ENCODE data around the gene ITGA5. TPM values are rescaled to one million over a fixed set of nuclear protein-coding genes. Genes with fewer than 3 reads are reported as not detected.

ITGA5 gene
- total and polyA plus RNA-seq, 12 donors: 15.7 to 141 (median 72.2) TPM

- H3K4me3 ChIP-seq: no peak overlapping the region
- intact Hi-C loops (cut with DNase I): no loop called here
- WGBS, 4 donors: 69 to 85% (median 80%) methylated on average over 2 of the region's 2 CpGs
These were observed 1.7 kb upstream of the ITGA5 start for GRCh38 chr12:54420766-54421144.

GRCh38 chr12:54418441-54419087, 502 bp downstream of the ITGA5 start:
- TF ChIP-seq CTCF (IDR thresholded peaks at IDR 0.05) (no peak), POLR2A (IDR thresholded peaks at IDR 0.05) (no peak)
- intact Hi-C loops (cut with DNase I): no loop called here
- Histone ChIP-seq H3K27ac (peak overlapping the region; percentile 75 to 88 (median 86)), H3K9me3 (replicated peaks in 1 of 3) (no peaks in the 10 kb centered on the region), H3K36me3 (replicated peaks in 1 of 2) (no peaks in the 10 kb centered on the region), H3K4me1 (replicated peaks in 1 of 2) (peaks cover 63 to 69% of the 10 kb centered on the region in 2 donors), H3K4me3 (peak overlapping the region; percentile 78 to 97 (median 88)), H3K27me3 (no peaks in the 10 kb centered on the region)
- DNase-seq: no peak
- WGBS, 4 donors: 0 to 4% (median 1%) methylated on average over 29 to 35 of the region's 35 CpGs

More at GRCh38 chr12:54420766-54421144, 1.7 kb upstream of the ITGA5 start:
- TF ChIP-seq POLR2A (IDR thresholded peaks at IDR 0.05): no peak
- no peak for TF ChIP-seq CTCF (IDR thresholded peaks at IDR 0.05)
- no peaks in the 10 kb centered on the region for H3K9me3 ChIP-seq (replicated peaks in 1 of 3)
- H3K36me3 ChIP-seq (replicated peaks in 1 of 2): no peaks in the 10 kb centered on the region
- peaks cover 44 to 47% of the 10 kb centered on the region in 2 donors for H3K4me1 ChIP-seq (replicated peaks in 1 of 2)
- no peaks in the 10 kb centered on the region for H3K27me3 ChIP-seq
- peak overlapping the region in 3 of 5 donors; percentile 17 to 68 (median 43) for H3K27ac ChIP-seq
- no peak for DNase-seq

GRCh38 chr12:54417712-54418440, 1.2 kb downstream of the ITGA5 start:
- intact Hi-C loops (cut with DNase I): no loop called here
- Histone ChIP-seq H3K4me3 (peak overlapping the region; percentile 22 to 97 (median 88)), H3K4me1 (replicated peaks in 1 of 2) (peaks cover 70 to 76% of the 10 kb centered on the region in 2 donors), H3K9me3 (replicated peaks in 1 of 3) (no peaks in the 10 kb centered on the region), H3K27ac (peak overlapping the region; percentile 75 to 88 (median 86)), H3K27me3 (no peaks in the 10 kb centered on the region), H3K36me3 (replicated peaks in 1 of 2) (no peaks in the 10 kb centered on the region)
- TF ChIP-seq POLR2A (IDR thresholded peaks at IDR 0.05) (no peak), CTCF (IDR thresholded peaks at IDR 0.05) (no peak)
- 6 to 10% (median 7%) methylated on average over 14 to 25 of the region's 25 CpGs for WGBS, 4 donors
- DNase-seq: peak in 1 of 7 donors; percentile 45
